NOMO-1 treated with dmso at 0.1 percent for 144 hours (cell line): Measurements from ENCODE around the gene PLPP7.
A peak's percentile ranks its signal among the peaks of the same experiment; 100 is the strongest.
"Not testable (repeated sequence)": the region's sequence is repeated elsewhere in the genome, so short reads cannot be mapped to it uniquely, and the experiment has no call there.

Experiments
- DNase-seq: peaks from one replicate; lab custom pipeline; 2025; ENCODE audit not compliant: unreplicated experiment; lab: John Stamatoyannopoulos, UW

PLPP7 gene

DNA sequence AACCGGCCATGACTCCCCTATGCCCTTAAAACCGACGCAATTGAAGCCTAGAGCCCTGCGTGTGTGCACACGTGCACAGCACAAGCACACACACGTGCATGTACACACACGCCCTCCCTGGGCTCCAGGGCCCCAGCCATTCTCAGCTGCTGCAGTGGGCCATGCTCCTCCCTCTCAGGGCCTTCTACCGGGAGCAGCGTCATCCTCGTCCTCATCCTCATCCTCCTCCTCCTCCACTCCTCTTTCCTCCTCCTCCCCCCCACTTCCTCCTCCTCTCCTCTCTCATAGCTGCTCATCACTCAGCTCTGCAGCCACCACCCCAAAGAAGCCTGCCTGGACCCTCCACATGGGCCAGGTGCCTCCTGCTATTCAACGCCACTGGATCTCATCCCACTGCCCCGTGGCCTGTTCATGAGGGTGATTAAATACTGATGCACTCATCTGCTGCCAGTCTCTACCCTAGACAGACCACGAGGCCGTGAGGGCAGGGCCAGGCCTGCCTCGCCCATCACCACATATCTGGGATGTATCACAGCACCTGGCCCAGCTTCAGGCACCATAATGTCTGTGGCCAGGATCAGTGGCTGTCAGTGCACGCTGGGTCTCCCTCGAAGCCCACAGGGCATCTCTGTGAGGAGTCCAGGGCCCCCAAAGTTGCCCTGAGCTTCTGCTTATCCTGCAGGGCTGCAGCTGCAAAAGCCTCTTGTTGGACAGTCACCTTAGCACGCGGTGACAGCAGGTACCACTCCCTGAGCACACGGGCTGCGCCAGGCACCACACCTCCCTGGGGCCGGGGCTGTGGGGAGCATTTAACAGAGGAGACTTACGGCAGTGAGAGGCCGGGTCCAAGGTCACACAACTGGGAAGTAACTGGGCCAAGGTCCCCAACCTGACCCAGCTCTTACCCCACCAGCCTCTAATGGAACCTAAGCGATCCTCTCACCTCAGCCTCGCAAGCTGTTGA lies 23.0 kb upstream of the PLPP7 start:
- no peak for DNase-seq

DNA sequence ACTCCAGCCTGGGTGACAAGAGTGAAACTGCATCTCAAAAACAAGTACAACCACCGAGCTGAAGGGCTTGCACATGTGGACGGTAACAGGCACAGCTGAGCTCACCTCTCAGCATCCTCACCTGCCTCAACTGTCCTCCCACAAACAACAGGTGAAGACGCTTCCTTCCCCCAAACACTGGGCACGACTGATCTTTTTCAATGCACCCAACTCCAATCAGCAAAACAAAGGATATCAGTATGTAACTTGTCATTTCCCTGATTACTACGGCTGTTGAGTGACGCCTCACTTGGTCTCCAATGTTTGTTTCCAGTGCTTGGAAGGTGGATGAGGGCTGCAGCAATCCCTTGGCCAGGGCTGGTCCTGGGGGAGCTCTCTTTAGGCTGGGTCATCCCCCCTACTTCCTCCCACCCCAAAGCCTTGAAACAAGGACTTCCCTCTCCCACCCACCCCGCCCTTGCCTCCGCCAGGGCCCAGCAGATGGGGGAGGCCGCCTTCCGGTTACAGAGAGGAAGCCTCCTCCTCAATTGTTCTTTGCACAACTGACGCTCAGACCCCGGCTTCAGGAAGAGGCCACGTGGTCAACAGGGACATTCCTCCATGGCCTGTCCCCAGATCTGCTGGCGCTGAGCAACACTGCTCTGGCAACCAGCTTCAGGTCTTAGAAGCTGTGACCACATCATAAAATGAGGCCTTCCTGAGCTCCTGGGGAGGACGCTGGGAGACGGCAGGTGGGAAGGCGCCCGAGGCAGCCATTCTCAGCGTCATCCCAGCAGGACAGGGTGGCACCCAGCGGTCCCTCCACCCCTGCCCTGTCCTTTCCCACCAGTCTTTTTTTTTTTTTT lies 19.1 kb upstream of the PLPP7 start:
- DNase-seq: peak; percentile 49

- not testable (repeated sequence) for DNase-seq
These were observed 18.6 kb upstream of the PLPP7 start for GRCh38 chr9:131271016-131271273.

GRCh38 chr9:131271506-131271931 lies 18.0 kb upstream of the PLPP7 start:
- DNase-seq: no peak

DNA sequence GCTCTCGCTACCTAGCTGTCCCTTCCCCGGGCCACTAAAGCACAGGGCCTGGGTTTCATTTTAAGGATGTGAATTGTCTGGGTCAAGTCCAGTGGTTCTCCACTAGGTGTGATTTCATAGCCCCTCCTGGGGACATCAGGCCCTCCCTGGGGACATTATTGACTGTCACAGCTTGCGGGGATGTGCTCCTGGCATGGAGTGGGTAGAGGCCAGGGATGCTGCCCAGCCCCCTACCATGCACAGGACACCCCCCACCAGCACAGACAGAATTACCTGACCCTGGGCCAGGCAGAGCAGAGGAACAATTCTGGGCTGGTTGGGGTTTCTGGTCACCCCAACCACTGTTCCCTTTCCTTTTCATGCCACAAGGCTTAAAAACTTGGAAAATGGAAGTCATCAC lies 17.3 kb upstream of the PLPP7 start:
- no peak for DNase-seq

GRCh38 chr9:131273146-131273855 lies 16.2 kb upstream of the PLPP7 start:
- peak; percentile 19 for DNase-seq

DNA sequence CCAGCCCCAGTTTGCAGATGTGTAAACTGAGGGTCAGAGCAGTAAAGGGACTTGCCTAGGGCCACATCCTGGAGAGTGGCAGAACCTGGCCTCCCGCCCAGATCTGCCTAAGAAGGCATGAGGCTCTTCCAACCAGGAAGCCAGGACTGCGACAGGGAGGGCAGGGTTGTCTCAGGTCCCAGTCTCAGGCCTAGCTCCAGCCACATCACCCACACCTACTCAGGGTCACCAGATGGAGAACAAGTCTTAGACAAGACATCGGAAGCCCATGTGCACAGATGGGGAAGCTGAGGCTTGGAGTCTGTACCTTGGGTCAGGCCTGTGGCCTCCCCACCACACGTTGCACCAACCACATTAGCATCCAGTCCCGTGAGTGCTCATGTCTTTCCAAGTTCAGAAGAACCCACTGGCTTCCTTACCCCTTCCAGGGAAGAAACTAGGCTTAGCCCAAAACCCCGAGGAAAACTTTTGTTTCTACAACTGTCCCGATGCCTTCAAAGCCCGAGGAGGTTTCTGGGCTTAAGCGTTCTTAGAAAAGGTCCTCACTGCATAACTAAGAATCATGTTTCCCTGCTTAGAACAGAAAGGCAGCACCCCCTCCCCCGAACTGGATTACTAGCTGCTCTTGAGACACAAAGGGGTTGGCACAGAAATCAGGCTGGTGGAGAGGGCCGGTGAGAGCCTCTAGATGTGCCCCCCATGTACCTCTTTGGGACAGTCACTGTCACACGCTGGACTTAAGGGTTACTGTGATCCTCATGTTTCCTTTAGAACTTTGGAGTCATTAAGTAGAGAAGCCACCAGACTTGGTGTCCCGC lies 15.5 kb upstream of the PLPP7 start:
- peak; percentile 15 for DNase-seq

GRCh38 chr9:131274674-131275331 lies 14.7 kb upstream of the PLPP7 start:
- no peak for DNase-seq

DNA sequence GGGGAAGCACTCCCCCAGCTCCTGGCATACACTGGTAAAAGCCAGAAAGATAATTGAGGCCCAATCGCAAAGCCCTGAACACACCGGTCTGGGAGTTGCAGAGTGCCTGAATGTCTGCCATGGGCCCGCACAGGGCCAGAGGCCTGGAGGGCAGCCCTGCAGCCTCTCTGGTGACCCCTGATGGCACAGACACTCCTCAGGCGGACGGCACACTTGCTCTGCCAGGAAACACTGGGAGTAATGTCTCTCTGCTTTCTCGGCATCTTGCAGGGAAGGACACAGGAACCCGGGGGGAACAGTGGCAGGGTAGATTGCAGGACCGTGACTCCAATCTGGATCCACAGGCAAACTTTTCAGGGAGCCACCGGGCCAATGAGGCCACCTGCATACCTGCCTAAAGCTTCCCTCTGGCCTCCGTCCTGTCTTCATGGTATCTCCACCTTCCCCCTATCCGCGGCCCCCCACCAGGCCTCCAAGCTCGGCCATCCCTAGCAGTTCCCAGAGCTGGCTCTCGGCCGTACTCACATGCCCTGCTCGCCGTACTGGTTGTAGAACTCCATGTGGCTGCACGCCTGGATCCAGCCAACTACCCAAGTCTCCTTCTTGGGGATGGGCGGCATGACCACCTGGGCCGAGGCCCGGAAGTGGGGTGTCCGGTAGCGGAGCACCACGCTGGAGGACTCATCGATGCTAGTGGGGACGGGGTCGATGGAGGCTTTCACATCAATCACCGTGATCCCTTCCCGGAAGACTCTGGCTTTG lies 14.0 kb upstream of the PLPP7 start:
- peak; percentile 48 for DNase-seq

DNA sequence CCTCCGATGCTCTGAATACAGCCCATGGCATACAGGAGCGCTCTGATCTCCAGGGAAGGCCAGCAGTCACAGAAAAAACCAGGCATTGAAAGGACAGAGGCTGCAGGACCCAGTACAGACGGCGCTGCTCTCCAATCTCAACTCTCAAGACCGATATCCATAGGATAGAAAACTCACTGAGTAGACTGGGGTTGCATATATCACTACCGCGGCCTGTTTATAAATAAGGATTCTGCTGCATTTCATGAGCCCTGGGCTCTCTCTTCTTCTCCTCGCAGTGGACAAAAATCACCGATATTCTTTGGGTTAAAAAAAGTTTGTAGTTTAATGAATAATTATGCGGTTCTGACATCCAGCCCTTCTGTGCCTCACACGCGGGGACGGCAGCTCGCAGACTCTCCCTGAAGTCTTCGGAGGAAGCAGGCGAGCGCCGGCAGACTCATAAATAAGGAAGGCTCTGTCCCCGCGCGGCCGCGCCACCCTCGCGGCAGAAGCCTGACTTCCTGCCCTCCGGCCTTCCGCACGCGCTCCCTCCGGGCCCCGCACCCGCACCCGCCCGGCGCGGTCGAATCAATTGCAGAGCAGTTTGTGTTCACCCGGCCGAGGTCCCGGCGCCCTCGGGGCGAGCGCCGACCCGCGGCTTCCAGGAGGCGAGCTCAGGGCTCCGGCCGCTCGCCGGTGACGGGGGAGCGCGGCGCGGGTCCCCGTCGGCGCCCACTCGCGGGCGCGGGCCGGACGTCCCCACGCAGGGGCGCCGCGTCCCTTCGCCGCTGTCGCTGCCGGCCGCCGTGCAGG lies 13.2 kb upstream of the PLPP7 start, which contains the start of gene FAM78A:
FAM78A (minus strand) TSS at position 417 of the 795 bp plus-strand sequence; CDS start at position 86, 331 bp downstream.
- peak; percentile 48 for DNase-seq

DNA sequence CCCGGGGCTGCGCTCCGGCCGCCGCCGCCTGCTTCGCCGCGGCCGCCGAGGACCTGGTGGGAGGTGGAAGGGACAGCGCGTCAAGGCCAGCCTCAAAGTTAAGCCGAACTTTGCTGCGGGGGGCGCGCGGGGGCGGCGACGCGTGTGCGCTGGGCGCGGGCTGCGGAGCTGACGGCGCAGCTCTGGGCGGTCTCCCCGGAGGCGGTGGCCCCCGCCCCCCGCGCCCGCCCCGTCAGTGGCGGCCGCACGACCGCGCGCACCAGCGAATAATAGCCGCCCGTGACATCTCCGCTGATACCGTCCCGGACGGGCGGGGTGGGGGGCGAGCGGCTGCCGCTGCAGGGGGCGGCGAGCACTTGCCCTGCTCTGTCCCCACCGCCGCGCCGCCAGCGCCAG lies 12.6 kb upstream of the PLPP7 start:
- DNase-seq: no peak

DNA sequence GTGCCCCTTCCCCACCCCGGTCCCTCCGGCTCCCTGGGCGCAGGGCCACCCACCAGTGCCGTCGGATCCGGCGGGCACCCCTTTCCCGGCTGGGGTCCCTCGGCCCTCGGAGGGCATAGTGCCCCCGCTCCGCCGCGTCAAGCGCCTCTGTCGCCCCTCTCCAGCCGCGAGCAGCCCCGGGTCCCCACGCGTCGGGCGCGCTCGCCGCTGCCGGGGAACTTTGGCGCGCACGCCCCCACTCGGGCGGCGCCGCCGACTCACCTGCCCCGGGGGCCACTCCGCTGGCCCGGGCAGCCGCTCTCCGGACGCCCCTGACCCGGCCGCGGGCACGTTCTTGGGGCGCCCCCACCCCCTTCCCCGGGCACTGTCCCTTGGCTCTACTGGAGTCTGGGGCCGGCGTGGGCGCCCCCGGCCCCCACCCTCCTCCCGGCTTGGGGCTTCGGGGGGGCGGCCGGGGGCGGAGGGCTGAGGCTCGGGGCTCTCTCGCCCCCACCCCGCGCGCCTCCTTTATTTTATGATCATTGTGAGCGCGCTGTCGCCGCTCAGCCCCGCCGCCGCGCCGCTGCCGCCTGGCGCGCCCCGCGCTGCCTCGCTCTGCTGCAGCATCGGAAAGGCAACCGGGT lies 12.1 kb upstream of the PLPP7 start:
- no peak for DNase-seq

GRCh38 chr9:131277910-131278701 lies 11.4 kb upstream of the PLPP7 start:
- peak; percentile 82 for DNase-seq

DNA sequence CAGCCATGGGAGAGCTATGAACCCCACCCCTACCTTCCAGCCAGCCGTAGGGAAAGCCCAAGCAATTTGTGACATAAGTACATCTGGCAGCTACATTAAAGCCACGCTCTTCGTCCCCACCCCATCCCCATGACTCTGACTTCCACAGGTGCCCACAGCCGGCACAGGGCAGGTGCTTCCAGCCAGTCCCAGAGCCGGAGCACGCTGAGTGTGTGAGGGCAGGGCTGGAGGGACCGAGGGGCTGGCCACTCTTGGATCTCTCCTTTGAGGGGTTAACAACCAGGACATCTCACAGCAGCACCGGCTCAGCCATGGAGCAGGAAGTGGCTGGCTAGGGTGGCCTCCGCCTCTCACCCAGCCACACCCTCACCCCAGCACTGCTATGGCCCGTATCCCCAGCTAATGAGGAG lies 10.8 kb upstream of the PLPP7 start:
- DNase-seq: no peak

GRCh38 chr9:131279196-131279862 lies 10.2 kb upstream of the PLPP7 start:
- DNase-seq: no peak

DNA sequence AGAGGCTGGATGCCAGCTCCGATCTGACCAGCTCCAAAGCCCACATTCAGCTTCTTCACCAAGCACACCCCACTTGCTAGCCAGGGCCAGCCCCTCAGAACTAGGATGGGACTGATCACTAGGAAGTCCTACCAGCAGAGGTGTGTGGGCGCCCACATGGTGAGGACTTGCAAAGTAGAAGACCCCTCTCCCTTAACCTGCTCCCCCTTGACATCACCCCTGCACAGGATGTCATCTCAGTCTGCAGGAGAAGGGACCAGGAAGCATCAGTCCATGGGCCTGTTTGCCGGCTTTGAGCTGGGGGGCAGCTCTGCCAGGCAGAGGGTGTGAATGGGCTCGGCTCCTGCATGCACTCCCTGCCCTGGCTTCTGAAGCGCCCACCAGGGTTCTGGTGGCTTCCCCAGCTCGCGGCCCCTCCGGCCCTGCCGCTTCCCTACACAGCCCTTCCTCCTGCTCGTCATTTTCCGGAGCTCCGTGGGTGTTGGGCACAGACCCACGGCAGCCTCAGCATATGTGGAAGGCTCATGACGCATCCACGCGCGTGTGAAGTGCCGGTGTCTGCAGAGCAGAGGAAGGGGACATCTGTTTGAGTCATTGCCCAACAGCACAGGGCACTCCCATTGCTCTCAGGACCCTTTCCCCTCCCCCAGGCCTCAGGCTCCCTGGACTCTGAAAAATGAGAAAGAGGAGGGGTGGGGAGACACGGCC lies 9.5 kb upstream of the PLPP7 start:
- no peak for DNase-seq
